Neutrophil (primary cell): Measurements from ENCODE around the gene ABLIM1.

Source experiments
- H3K27ac ChIP-seq: fragments of 200-600 bp; sonication (generic); 2 replicates; pipeline ENCODE4 v1.5.1; 2016; ENCODE audit warnings: mild to moderate bottlenecking, moderate library complexity
- H3K27me3 ChIP-seq: fragments of 200-600 bp; sonication (generic); 2 replicates; pipeline ENCODE4 v1.6.0; 2016; ENCODE audit warnings: mild to moderate bottlenecking
- H3K36me3 ChIP-seq: fragments of 200-600 bp; sonication (generic); 2 replicates; pipeline ENCODE4 v1.5.1; 2017
- H3K4me1 ChIP-seq, 2 experiments: fragments of 200-600 bp in 1 of 2; sonication (generic) in 1 of 2; 1 replicate in 1 of 2; 2 replicates in 1 of 2; pipeline versions ENCODE4 v1.5.1 to v1.6.1; 2013 to 2016; ENCODE audit warnings: low read depth in 1 of 2, low read length in 1 of 2, mild to moderate bottlenecking in 1 of 2, moderate library complexity in 1 of 2; ENCODE audit not compliant: control insufficient read depth in 1 of 2, insufficient read depth in 1 of 2
- H3K4me3 ChIP-seq, 2 experiments: fragments of 200-600 bp in 1 of 2; sonication (generic) in 1 of 2; 1 replicate in 1 of 2; 2 replicates in 1 of 2; pipeline ENCODE4 v1.5.1; 2013 to 2016; ENCODE audit warnings: low read depth in 1 of 2, low read length in 1 of 2, mild to moderate bottlenecking in 1 of 2, moderate library complexity in 1 of 2
- H3K9me3 ChIP-seq: fragments of 200-600 bp; sonication (generic); 2 replicates; pipeline ENCODE4 v1.5.1; 2016
- TF ChIP-seq, protein P1 (sequence below): fragments of 200-600 bp; sonication (generic); IDR thresholded peaks from 2 replicates; pipeline ENCODE4 v1.5.1; 2016; ENCODE audit warnings: antibody characterized with exemption

ABLIM1 gene

DNA sequence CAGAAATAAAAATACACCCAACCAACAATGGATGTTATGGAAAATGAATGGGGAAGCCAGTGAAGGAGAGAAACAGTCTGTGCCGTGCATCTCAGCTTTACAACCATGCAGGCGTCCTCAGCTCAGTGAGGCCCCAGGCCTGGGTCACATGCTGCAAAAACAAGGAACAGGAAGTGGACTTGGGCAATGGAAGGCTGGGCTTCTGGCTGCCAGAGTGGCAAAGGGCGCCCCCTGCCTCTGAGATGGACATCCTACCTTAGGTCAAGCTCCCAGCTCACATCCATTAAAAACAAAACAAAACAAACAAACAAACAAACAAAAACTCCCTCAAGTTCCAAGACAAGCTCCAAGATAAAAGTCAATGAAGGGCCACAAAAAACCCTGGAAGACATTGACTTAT lies 199.1 kb downstream of the ABLIM1 start:
- TF ChIP-seq, protein P1, sequence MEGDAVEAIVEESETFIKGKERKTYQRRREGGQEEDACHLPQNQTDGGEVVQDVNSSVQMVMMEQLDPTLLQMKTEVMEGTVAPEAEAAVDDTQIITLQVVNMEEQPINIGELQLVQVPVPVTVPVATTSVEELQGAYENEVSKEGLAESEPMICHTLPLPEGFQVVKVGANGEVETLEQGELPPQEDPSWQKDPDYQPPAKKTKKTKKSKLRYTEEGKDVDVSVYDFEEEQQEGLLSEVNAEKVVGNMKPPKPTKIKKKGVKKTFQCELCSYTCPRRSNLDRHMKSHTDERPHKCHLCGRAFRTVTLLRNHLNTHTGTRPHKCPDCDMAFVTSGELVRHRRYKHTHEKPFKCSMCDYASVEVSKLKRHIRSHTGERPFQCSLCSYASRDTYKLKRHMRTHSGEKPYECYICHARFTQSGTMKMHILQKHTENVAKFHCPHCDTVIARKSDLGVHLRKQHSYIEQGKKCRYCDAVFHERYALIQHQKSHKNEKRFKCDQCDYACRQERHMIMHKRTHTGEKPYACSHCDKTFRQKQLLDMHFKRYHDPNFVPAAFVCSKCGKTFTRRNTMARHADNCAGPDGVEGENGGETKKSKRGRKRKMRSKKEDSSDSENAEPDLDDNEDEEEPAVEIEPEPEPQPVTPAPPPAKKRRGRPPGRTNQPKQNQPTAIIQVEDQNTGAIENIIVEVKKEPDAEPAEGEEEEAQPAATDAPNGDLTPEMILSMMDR, result no peak
- no peak overlapping the region for H3K27ac ChIP-seq
- no peaks in the 10 kb centered on the region for H3K36me3 ChIP-seq
- no peak overlapping the region for H3K4me3 ChIP-seq
- H3K4me1 ChIP-seq, result peaks cover 0 to 5% of the 10 kb centered on the region in 2 experiments
- no peaks in the 10 kb centered on the region for H3K27me3 ChIP-seq
- no peaks in the 10 kb centered on the region for H3K9me3 ChIP-seq

DNA sequence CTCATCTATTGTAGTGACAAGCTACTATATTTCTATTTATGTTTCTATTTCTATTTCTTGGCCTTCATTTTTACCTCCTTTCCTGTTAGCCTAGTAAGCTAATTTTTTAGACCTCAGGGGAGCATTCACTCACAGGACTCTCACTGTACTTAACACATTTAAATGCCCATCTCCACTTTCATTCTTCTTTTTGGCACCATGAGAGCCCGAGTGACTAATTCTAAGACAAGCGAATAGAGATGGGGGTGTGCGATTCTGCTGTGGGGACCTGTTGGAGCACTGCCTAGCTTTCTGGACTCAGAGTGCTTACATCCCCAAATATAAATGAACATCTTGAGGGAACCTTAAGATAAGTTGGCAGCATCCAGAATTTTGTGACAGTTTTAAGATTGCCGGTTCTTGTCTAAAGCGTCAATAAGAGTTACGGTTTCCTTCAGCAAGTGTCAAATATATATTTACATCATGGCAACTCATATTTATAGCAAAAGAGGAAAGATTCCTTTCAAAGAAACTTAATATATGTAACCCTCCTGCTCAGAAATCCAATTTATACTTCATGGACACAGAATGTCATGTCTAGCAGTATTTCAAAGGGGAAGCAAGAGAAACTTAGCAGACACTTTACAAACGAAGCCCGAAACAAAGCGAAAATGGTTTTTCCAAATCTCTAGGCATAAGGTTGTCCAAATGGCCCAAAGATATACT lies 199.7 kb downstream of the ABLIM1 start:
- TF ChIP-seq, protein P1, result no peak
- no peaks in the 10 kb centered on the region for H3K36me3 ChIP-seq
- H3K4me1 ChIP-seq, result peaks cover 0 to 5% of the 10 kb centered on the region in 2 experiments
- H3K9me3 ChIP-seq, result no peaks in the 10 kb centered on the region
- H3K27me3 ChIP-seq, result no peaks in the 10 kb centered on the region
- no peak overlapping the region for H3K4me3 ChIP-seq
- no peak overlapping the region for H3K27ac ChIP-seq

DNA sequence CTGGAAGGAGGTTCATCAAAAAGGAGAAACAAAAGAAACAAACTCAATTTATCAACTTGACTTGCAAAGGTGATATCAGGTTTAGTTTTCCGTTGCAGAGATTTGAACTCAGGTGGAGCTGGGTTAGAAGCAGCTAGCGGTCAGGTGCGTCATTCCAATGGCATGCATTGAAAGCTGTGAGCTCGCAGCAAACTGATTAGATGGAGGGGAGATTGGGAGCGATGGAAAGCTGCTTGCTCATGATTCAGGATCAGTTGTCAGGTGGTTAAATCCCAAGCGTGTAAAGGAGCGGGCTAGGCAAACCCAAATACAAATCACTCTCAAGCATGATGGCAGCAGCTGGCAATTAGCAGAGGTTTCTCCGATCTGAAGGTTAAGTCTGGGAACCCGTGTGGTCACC lies 204.5 kb downstream of the ABLIM1 start:
- H3K36me3 ChIP-seq, result no peaks in the 10 kb centered on the region
- no peak overlapping the region for H3K4me3 ChIP-seq

DNA sequence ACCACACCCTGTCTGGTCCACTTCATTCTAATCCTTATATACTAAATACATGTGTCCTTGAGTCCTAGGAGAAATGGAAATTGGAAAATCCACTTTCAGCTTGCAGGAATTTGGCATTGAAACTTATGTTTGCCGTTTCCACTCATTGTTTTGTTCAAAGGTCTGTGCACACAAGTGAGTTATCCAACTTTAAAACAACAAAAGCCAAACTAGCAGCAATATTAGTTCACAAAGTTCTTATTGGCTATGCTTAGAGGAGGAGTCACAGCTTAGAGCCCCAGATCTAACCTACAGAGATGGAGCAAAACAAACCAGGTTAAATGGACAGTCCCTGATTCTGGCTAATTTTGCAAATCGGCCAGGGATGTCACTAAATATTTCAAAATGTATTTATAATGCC lies 209.2 kb downstream of the ABLIM1 start:
- Histone ChIP-seq H3K27ac (no peak overlapping the region), H3K4me1 (no peaks in the 10 kb centered on the region), H3K9me3 (no peaks in the 10 kb centered on the region), H3K36me3 (no peaks in the 10 kb centered on the region), H3K27me3 (no peaks in the 10 kb centered on the region), H3K4me3 (no peak overlapping the region)
- TF ChIP-seq, protein P1, result no peak

More for the DNA sequence above, 204.5 kb downstream of the ABLIM1 start:
- Histone ChIP-seq H3K9me3 (no peaks in the 10 kb centered on the region), H3K4me1 (no peaks in the 10 kb centered on the region), H3K27ac (no peak overlapping the region), H3K27me3 (no peaks in the 10 kb centered on the region)
- TF ChIP-seq, protein P1, result no peak

DNA sequence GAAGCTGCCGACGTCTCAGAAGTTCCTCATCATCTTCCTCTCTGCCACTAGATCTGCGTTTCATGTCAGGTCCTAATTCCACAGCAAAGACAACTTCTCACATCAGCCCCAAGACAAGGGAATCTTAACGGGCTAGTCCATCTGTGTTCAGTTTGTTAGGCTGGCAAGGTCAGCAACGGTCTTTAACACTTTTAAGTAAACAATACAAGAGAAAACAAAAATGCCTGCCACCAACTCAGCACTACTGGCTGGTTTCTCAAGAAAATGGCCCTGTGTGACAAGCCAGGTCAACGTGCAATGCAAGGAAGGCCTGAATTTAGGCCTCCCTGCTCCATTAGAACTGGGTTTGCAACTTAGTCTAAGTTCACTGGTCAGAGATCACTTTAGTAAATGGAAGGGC lies 212.7 kb downstream of the ABLIM1 start:
- TF ChIP-seq, protein P1, result no peak
- Histone ChIP-seq H3K27ac (no peak overlapping the region), H3K36me3 (no peaks in the 10 kb centered on the region), H3K4me1 (no peaks in the 10 kb centered on the region), H3K27me3 (no peaks in the 10 kb centered on the region), H3K9me3 (no peaks in the 10 kb centered on the region), H3K4me3 (no peak overlapping the region)
